ENCODE results near the gene TOR4A.
"Not testable (repeated sequence)": the region's sequence is repeated elsewhere in the genome, so short reads cannot be mapped to it uniquely, and the experiment has no call there.

The TOR4A gene

DNA sequence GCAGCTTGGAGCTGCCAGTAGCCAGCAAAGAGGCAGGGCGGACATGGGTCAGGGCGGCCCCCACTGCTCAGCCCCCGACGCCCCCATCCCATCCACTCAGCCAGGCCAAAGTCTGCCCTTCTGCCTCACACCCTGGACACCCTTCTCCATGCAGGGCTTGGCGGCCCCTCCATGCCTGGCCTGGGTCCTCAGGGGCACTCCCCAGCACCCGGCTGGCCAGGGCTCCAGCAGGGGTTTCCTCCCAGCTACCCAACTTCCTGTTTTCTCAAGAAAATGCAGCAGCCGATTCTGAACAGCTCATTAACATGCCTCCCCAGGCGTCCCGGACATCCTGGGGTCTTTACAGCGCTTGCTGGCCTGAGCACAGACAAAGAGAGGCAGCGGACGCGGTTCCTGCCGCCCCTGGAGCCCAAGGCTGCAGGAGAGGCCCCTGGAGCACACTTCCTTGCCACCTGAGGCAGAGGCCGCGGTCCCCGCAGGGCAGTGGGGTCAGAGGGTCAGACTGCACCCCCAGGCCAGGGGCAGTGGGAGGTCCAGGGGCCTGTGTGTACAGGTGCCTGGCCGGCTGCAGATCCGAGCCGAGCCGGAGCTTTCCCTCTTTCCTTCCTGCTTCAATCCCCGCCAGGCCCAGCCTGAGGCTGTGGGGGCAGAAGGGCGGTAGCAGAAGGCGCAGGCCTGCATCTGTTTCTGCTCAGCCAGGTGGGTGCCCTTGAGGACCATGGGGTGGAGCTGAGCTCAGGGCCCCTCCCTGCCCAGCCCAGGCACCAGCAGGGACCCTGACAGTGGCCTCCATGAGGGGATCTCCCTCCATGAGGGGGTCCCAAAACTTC, 43.2 kb downstream of the TOR4A start:
- no peak for DNase-seq

DNA sequence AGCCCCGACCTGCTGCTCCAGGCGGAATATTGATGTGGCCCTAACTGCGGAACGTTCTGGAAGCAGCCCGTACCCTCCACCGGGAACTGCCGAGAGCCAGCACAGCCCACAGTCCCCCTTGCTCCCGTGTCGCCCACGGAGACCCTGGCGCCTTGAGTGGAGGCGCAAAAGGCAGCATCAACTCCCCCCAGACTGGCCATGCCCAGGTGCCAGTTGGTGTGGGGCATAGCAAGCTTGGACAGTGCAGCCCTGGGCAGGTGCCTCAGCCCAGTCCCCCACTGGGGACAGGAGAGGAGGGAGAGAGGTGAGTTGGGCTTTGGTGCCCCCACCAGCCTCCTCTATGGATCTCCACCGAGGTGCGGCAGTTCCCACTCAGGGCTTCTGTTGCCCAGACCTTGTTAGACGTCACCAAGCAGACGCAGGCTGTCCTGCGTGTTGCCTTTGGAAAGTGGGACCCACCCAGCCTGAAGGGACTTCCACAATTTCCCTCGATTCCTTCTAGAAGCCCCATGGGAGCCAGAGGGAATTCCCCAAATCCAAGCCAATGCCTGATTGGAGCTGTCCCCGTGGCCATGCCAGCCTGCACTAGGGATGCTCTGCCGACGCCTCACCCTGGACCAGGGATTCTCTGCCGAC, 44.3 kb downstream of the TOR4A start:
- no peak for DNase-seq

DNA sequence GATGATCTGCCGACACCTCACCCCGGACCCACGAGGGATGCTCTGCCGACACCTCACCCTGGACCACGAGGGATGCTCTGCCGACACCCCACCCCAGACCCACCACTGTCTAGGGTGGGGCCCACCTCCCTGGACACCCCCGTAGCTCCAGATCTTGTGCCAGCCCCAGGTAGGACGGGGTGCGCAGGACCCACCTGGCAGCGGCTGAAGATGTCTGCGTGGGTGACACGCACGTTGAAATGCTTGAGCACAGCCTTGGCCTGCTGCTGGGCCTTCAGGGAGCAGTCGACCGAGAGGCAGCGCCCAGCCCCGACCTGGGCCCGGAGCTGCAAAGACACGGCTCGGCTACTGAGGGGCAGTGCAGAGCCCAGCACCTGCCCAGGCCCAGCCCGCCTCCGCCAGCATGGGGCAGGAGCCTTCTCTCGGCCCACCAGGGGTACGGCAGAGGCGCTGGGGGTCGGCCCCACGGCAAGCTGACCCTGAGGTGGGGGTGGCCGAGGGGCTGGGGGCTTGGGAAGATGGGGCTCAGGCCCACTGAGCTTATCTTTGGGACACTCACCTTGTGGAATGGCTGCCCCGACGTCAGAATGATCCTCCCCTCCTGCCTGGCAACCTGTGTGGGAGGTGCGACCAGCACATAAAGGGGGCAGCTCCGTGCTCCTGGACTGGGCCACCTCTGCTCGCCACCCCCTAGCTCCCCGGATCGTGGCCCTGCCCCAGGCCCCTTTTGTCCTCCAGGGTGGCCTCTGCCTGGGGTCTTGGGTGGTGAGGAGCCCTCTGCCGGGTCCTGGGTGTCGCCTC, 46.2 kb downstream of the TOR4A start:
- DNase-seq: no peak

DNA sequence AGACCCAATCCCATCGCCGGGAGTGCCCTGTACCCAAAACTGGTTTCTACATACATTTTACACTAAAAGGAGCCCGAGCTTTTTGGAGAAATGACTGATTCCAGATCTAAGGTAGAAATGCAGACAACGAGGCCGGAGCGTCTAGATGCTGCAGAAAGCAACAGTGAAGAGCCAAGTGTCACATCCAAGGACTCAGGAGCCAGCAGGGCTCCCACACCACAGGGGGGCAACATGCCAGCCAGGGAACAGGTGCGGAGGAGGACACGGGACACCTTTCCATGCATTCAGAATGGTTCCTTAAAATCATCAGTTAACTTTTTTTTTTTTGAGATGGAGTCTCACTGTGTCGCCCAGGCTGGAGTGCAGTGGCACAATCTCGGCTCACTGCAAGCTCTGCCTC, 47.6 kb downstream of the TOR4A start:
- DNase-seq: no peak

DNA sequence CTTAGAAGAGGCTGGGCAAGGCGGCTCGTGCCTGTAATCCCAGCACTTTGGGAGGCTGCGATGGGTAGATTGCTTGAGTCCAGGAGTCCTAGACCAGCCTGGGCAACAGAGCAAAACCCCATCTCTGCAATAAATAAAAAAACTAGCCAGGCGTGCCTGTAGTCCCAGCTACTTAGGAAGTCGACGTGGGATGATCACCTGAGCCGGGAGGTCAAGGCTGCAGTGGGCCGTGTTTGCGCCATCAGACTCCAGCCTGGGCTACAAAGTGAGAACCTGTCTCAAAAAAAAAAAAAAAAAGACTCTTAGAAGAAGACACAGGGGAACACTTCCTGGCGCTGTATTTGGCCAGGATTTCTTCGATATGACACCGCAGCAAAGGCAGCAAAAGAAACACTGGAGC, 48.3 kb downstream of the TOR4A start:
- DNase-seq: no peak

DNA sequence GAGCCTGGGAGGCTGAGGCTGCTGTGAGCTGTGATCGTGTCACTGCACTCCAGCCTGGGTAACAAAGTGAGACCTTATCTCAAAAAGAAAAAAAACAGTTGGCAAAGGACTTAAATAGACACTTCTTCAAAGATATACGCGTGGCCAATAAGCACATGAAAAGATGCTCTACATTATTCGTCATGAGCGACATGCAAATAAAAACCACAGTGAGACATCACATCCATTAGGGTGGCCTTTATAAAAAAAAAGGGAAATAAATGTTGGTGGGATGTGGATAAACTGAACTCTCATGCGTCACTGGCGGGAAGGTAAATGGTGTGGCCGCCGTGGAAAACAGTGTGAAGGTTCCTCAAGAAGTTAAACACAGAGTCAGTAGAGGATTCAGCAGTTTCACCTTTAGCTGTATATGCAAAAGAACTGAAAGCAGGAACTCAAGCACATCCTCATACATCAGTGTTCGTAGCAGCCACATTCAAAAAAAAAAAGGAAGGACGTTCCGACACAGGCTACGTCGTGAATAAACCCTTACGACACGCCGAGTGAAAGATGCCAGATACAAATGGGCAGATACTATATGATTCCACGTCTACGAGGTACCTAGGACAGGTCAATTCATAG, 49.0 kb downstream of the TOR4A start:
- DNase-seq: no peak

DNA sequence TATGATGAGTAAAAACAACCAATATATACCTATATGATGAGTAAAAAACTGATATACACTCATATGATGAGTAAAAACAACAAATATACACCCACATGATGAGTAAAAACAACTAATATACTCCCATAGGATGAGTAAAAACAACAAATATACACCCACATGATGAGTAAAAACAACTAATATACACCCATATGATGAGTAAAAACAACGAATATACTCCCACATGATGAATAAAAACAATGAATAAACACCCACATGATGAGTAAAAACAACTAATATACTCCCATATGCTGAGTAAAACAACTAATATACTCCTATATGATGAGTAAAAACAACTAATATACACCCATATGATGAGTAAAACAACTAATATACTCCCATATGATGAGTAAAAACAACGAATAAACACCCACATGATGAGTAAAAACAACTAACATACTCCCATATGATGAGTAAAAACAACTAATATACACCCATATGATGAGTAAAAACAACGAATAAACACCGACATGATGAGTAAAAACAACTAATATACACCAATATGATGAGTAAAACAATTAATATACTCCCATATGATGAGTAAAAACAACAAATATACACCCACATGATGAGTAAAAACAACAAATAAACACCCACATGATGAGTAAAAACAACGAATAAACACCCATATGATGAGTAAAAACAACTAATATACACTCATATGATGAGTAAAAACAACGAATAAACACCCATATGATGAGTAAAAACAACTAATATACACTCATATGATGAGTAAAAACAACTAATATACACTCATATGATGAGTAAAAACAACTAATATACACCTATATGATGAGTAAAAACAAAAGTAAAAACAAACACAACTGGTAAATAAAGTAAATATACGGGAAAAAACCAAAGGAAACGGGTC, 50.4 kb downstream of the TOR4A start:
- DNase-seq: not testable (repeated sequence)

DNA sequence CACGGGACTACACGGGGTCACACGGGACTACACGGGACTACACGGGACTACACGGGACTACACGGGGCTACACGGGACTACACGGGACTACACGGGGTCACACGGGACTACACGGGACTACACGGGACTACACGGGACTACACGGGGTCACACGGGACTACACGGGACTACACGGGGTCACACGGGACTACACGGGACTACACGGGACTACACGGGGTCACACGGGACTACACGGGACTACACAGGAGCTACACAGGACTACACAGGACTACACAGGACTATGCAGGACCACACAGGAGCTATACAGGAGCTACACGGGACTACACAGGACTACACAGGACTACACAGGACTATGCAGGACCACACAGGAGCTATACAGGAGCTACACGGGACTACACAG, 52.1 kb downstream of the TOR4A start:
- DNase-seq: not testable (repeated sequence)

DNA sequence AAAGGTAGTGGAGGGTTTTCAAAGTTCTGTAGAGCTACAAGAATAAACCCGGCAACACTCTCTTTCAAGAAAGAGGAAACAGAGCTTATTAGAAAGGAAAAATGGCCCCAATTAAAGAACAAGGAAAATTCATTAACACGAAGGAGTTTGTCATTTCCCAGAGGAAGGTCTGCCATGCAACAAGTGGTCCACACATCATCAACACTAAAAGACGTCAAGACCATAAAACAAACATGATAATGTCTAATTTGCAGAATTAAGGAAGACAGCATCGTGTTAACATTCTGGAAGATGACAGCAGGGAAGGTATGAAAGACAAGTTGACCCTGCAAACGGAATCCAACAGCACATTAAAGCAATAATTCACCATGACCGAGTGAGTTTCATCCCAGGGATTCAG, 53.2 kb downstream of the TOR4A start:
- DNase-seq: no peak

DNA sequence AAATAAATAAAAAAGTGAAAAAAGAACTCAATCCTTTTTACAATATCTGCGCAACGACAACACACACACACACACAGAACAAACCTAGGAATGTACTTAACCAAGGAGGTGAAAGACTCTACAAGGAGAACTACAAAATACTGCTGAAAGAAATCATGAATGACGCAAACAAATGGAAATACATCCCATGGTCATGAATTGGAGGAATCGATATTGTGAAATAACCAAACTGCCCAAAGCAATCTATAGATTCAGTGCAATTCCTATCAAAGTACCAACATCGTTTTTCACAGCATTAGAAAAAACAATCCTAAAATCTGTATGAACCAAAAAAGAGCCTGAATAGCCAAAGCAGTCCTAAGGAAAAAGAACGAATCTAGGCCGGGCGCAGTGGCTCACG, 54.4 kb downstream of the TOR4A start:
- DNase-seq: no peak

Measured in stimulated activated naive CD4-positive, alpha-beta T cell treated with Interleukin-2 at 50 U/mL for 16 hours (primary cell).